ENCODE measurements around the gene TMEM253.

DNA sequence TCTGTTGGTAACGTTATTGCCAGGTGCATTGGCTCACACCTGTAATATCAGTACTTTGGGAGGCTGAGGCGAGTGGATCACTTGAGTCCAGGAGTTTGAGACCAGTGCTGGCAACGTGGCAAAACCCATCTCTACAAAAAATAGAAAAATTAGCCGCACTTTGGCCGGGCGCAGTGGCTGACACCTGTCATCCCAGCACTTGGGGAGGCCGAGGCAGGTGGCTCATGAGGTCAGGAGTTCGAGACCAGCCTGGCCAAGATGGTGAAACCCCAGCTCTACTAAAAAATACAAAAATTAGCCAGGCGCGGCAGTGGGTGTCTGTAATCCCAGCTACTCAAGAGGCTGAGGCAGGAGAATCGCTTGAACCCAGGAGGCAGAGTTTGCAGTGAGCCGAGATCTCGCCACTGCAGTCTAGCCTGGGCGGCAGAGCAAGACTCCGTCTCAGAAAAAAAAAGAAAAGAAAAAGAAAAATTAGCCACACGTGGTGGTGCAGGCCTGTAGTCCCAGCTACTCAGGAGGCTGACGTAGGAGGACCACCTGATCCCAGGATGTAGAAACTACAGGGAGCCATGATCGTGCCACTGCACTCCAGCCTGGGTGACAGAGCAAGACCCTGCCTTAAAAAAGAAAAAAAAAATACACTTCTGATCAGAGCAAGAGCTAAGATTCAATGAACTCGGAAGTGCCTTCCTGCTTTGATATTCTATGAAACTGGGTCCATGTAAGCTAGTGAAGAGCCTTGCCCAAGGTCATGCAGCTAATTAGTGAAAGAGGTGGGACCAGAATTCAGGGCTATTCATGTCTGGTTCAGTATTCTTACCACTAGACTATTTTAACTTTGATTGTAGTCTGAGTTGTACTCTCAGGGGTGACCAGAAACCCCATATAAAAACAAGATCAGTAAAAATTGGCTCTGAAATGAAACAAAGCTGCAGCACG lies 47.4 kb upstream of the TMEM253 start:
- TF ChIP-seq POLR2AphosphoS5 (IDR thresholded peaks at IDR 0.05; ENCODE audit: low read depth, low read length): no peak
- TF ChIP-seq TAF1 (IDR thresholded peaks at IDR 0.05; ENCODE audit: low read depth, low read length): no peak
- no peak for TF ChIP-seq POLR2A (IDR thresholded peaks at IDR 0.05; ENCODE audit: low read depth, low read length)
- TF ChIP-seq PAX5 (IDR thresholded peaks at IDR 0.05; ENCODE audit: insufficient read depth, low read length, severe bottlenecking): no peak
- TF ChIP-seq POU2F2 (IDR thresholded peaks at IDR 0.05; ENCODE audit: low read depth, low read length): no peak
- TF ChIP-seq SPI1 (IDR thresholded peaks at IDR 0.05; ENCODE audit: low read depth, low read length): no peak
